Cardiac fibroblast (primary cell): Measurements from ENCODE around the gene STAT4.

ENCODE experiments used
- DNase-seq, 2 donors: peaks; one replicate each; pipeline versions ENCODE4 v3.0.0 to v3.0.0-alpha.2; 2010; ENCODE audit warnings: low read depth in 2 of 2
- H3K4me3 ChIP-seq, 2 donors: replicated peaks in 1 of 2; 1 replicate in 1 of 2; 2 replicates in 1 of 2; pipeline ENCODE4 v1.5.1; 2011; ENCODE audit warnings: low read depth in 2 of 2, low read length in 2 of 2, mild to moderate bottlenecking in 2 of 2, moderate library complexity in 1 of 2
- TF ChIP-seq, protein P1 (sequence below): IDR thresholded peaks from one replicate; pipeline ENCODE4 v1.5.1; 2011; ENCODE audit warnings: low read depth, mild to moderate bottlenecking, low read length, inconsistent platforms

Gene STAT4

DNA sequence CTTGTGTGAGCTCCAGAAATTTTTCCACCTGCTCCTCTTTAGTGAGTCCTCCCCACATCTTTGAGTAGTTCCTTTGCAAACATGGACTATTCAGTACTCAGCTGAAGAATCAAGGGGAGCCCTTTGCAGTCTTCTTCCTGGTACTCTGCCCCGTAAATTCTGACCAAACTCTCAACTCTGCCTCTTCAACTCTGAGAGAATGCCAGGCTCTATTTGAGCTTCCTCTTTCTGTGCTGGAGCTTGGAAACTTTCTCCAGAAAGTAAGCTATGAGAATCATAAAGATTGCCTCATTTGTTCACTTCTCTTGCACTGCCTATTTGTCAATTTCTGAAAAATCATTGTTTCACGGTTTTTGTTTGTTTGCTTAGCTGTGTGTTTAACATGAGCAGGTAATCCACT lies 7.4 kb upstream of the STAT4 start:
- DNase-seq: no peak
- no peak overlapping the region for H3K4me3 ChIP-seq
- TF ChIP-seq, protein P1, sequence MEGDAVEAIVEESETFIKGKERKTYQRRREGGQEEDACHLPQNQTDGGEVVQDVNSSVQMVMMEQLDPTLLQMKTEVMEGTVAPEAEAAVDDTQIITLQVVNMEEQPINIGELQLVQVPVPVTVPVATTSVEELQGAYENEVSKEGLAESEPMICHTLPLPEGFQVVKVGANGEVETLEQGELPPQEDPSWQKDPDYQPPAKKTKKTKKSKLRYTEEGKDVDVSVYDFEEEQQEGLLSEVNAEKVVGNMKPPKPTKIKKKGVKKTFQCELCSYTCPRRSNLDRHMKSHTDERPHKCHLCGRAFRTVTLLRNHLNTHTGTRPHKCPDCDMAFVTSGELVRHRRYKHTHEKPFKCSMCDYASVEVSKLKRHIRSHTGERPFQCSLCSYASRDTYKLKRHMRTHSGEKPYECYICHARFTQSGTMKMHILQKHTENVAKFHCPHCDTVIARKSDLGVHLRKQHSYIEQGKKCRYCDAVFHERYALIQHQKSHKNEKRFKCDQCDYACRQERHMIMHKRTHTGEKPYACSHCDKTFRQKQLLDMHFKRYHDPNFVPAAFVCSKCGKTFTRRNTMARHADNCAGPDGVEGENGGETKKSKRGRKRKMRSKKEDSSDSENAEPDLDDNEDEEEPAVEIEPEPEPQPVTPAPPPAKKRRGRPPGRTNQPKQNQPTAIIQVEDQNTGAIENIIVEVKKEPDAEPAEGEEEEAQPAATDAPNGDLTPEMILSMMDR: no peak

DNA sequence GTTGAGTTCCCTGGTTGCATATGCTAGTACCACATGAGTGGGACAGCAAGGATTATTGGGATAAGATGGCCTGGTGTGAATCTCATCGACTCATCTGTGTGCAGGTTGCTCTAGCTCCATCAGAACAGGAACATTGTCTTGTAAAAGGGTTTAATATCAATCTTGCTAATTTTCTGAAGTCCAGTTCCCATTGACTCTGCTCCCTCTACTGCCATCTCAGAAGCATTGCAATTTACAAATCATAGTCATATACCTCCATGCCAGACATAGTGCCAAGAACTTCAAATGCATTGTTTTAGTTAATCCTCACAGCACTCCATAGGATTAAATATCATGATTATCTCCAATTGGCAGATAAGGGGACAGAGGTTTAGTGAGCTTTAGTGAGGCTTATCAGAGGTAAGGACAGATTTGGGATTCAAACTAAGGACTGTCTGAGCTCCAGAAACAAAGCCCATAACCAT lies 4.8 kb upstream of the STAT4 start:
- TF ChIP-seq, protein P1: peak; percentile 74
- DNase-seq: peak; percentile 75 to 78
- no peak overlapping the region for H3K4me3 ChIP-seq

- TF ChIP-seq, protein P1: no peak
- no peak overlapping the region for H3K4me3 ChIP-seq
- DNase-seq: peak in 1 of 2 donors; percentile 6
These were observed 2.9 kb upstream of the STAT4 start for GRCh38 chr2:191153716-191154115.

DNA sequence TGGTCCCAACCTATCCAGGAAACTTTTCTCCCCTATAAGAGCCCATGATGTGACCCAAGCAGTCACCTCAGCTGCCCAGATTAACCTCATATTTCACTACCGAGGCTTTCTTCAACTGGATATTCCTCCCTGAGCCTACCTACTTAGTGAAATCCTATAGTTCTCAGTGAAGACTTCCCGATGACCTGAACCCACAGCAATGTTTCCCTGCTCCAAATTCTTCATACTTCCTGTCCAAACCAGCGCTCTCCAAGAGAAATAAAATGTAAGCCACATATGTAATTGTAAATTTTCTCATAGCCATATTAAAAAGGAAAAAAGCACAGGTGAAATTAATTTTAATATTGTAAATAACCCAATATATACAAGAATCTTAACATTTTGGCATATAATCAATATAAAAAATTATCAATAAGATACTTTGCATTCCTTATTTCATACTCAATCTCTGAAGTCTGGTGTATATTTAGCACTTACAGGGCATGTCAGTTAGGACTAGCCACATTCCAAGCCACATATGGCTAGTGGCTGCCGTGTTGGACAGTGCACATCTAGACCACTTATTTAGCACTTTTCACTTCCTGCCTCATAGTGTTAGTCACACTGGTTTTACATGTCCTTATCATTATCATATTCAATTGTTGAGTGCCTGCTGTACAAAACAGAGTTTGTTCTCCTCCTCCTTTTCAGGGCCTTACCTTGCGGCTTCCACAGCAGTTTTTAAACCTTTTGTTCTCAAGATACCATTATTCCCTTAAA lies 1.9 kb upstream of the STAT4 start:
- DNase-seq: peak; percentile 47 to 56
- no peak overlapping the region for H3K4me3 ChIP-seq
- TF ChIP-seq, protein P1: no peak

GRCh38 chr2:191151331-191151730 lies 537 bp upstream of the STAT4 start:
- no peak for DNase-seq
- TF ChIP-seq, protein P1: no peak
- H3K4me3 ChIP-seq: no peak overlapping the region

DNA sequence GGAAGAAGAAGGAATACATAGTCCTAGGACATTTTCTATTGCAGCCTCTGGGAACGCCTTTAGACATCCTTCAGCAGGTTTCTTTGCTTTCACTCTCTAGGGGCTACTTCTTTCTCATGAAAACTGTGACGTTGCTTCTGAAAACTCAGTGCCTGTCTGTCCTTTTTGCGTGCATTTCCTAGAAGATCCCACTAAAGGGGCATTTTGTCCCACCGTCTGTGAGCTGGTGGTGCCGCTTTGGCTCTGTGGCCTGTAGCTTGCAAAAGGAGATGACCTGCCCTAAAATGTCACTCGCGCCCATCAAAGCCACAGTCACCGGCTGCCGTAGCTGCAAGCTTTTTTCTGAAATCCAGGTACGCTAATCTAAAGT lies 579 bp downstream of the STAT4 start:
- DNase-seq: no peak
- peak overlapping the region; percentile 47 to 49 for H3K4me3 ChIP-seq
- TF ChIP-seq, protein P1: no peak
